Heart left ventricle (tissue), 13 donors: ENCODE results near the gene APMAP.

Experiments
- POLR2A ChIP-seq, 2 donors: fragments of 450-650 bp; IDR thresholded peaks; one replicate each; pipeline ENCODE4 v1.6.1; 2017; ENCODE audit warnings: antibody characterized with exemption in 2 of 2, mild to moderate bottlenecking in 2 of 2, moderate library complexity in 2 of 2
- TF ChIP-seq, protein P1 (sequence below), 12 donors: fragments of 200-600 bp; sonication (generic) in 4 of 12; IDR thresholded peaks; one replicate each; pipeline versions ENCODE4 v1.5.0 to v1.8.0; 2018 to 2022; ENCODE audit warnings: antibody characterized with exemption in 12 of 12, mild to moderate bottlenecking in 5 of 12
- donor health status: ischemic (EF 13 %, LVEDD 7.1; RV severe dilation, severe dysfunction).
- donor health status: DM: no; HTN: yes; CAD: no.
- donor health status: DM: no; HTN: no; CAD: no.
- donor health status: ischemic (EF 25% LVEDD 6.9; RV normal size, moderate dysfunction).
- donor health status: ischemic (EF 25% LVEDD 5.7; RV mildly dilated, moderate dysfunction).
- donor health status: ischemic (EF 35%, LVEDD 5.7; RV mildly dilated, moderate dysfunction).
- donor health status: nonischemic (EF 11% LVEDD 7.7; RV severe dilation, severe dysfunction).
- donor health status: DM: yes; HTN: yes; CAD: no.
- donor health status: PGD.
- donor health status: ischemic (EF 29% LVEDD 5.4; RV normal size, mild dysfunction).
- donor health status: nonischemic (EF 23%, LVEDD 6.1; RV moderate dilation, normal function).

GRCh38 chr20:24915892-24916291 is 76.7 kb downstream of the APMAP start:
- no peak for TF ChIP-seq POLR2A (IDR thresholded peaks at IDR 0.05)
- TF ChIP-seq, protein P1, sequence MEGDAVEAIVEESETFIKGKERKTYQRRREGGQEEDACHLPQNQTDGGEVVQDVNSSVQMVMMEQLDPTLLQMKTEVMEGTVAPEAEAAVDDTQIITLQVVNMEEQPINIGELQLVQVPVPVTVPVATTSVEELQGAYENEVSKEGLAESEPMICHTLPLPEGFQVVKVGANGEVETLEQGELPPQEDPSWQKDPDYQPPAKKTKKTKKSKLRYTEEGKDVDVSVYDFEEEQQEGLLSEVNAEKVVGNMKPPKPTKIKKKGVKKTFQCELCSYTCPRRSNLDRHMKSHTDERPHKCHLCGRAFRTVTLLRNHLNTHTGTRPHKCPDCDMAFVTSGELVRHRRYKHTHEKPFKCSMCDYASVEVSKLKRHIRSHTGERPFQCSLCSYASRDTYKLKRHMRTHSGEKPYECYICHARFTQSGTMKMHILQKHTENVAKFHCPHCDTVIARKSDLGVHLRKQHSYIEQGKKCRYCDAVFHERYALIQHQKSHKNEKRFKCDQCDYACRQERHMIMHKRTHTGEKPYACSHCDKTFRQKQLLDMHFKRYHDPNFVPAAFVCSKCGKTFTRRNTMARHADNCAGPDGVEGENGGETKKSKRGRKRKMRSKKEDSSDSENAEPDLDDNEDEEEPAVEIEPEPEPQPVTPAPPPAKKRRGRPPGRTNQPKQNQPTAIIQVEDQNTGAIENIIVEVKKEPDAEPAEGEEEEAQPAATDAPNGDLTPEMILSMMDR (IDR thresholded peaks at IDR 0.05): no peak
